Activated T-helper 17 cell treated with anti-CD3 and anti-CD28 coated beads, Interleukin-2, amount 50 U/mL, for 72 hours (primary cell): ENCODE results near the gene ZFYVE27. TPM values are rescaled to one million over a fixed set of nuclear protein-coding genes. Genes with fewer than 3 reads are reported as not detected.
A peak's percentile ranks its signal among the peaks of the same experiment; 100 is the strongest.

Experiments
- ATAC-seq: fragments of 150-1000 bp; cut with Tn5 transposase; replicated peaks from 2 replicates; pipeline ENCODE4 v1.10.0; 2021; ENCODE audit warnings: mild to moderate bottlenecking, moderate library complexity
- H3K27ac Mint-ChIP-seq: one replicate; pipeline ENCODE4 v1.8.0; 2022; ENCODE audit warnings: mixed read lengths
- H3K27me3 Mint-ChIP-seq: one replicate; pipeline ENCODE4 v1.8.0; 2022; ENCODE audit warnings: mixed read lengths
- H3K36me3 Mint-ChIP-seq: one replicate; pipeline ENCODE4 v1.8.0; 2022; ENCODE audit warnings: low read depth, mild to moderate bottlenecking, mixed read lengths
- H3K4me1 Mint-ChIP-seq: one replicate; pipeline ENCODE4 v1.8.0; 2022; ENCODE audit warnings: mixed read lengths
- H3K4me3 Mint-ChIP-seq: one replicate; pipeline ENCODE4 v1.8.0; 2022; ENCODE audit warnings: mild to moderate bottlenecking, mixed read lengths
- H3K9me3 Mint-ChIP-seq: one replicate; pipeline ENCODE4 v1.8.0; 2022; ENCODE audit warnings: mixed read lengths
- total RNA-seq, 2 donors: library from RNA; stranded (reverse); gene quantifications; one replicate each; pipeline ENCODE4 v1.2.3, GENCODE V29; 2022

Gene ZFYVE27
- total RNA-seq, 2 donors from 2014 or later: 31.1 to 36.8 TPM

DNA sequence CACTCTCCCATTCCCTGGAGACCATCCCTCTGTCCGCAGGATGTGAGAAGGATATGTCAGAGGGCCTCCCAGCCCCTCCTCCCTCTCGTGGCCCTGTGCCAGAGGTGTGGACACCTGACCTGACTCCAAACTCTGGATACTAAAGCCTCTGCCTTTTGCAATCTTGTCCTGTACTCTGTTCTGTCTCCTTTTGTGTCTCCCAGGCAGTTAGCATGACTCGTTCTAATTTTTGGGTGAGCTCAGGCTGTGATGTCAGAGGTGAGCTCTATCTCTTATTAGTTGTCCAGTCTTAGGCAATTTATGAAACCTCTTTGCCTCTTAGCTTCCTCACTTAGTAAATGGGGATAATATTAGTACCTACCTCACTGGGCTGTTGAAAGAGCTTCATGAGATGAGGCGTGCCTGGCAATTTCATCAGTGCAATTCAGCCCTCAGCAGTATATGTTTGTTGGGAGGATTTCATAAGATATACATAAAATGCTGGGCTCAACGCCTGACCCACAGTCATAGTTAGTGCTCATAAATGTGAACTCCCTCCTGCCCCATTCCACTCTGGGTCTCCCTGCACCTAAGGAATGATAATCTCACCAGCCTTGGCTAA lies 12.5 kb upstream of the ZFYVE27 start:
- no peak for ATAC-seq
- Mint-ChIP-seq H3K4me3 (no peak overlapping the region), H3K4me1 (no peaks in the 10 kb centered on the region), H3K9me3 (no peaks in the 10 kb centered on the region), H3K36me3 (no peaks in the 10 kb centered on the region), H3K27ac (no peak overlapping the region), H3K27me3 (peaks cover 5% of the 10 kb centered on the region)

DNA sequence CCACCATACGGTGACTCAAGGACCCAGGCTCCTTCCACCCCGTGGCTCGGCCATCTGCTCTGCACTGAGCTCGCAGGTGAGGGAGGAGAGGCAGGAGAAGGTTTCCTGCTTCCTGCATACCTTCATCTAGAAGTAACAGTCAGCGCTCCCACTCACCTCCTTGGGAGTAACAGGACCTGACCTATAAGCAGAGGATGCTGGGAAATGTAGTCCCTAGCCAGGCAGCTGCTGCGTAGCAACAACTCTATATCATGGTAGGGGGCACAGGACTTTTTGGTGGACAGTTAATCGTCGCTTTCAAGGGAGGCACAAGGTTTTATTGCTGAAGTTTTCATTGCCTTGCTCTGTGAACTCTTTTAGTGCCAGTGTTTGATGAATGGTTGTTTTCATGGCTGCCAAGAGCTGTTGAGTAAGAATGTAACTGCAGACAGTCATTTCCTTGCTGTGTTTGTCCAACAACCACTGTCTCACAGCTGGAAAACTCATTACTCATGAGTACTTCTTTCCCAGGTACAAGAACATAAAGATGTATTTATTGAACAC lies 10.2 kb upstream of the ZFYVE27 start:
- peak overlapping the region; percentile 19 for H3K4me3 Mint-ChIP-seq
- H3K9me3 Mint-ChIP-seq: no peaks in the 10 kb centered on the region
- peak; percentile 86 for ATAC-seq
- no peaks in the 10 kb centered on the region for H3K36me3 Mint-ChIP-seq
- no peaks in the 10 kb centered on the region for H3K4me1 Mint-ChIP-seq
- H3K27ac Mint-ChIP-seq: peak overlapping the region; percentile 51
- H3K27me3 Mint-ChIP-seq: peaks cover 5% of the 10 kb centered on the region

DNA sequence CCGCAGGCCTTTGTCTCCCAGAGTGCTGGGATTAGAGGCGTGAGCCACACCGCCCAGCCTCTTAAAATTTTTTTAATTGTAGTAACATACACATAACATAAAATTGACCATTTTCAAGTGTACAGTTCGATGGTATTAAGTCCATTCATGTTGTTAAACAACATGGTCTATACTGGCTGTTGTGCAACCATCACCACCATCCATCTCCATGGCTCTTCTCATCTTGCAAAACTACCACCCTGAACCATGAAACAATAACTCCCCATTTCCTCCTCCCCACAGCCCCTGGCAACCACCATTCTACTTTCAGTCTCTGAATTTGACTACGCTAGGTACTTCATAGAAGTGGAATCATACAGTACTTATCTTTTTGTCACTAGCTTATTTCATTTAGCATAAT lies 7.9 kb upstream of the ZFYVE27 start:
- no peaks in the 10 kb centered on the region for H3K9me3 Mint-ChIP-seq
- peaks cover 5% of the 10 kb centered on the region for H3K27me3 Mint-ChIP-seq
- H3K4me1 Mint-ChIP-seq: no peaks in the 10 kb centered on the region
- no peaks in the 10 kb centered on the region for H3K36me3 Mint-ChIP-seq
- no peak overlapping the region for H3K27ac Mint-ChIP-seq
- no peak overlapping the region for H3K4me3 Mint-ChIP-seq
- ATAC-seq: no peak

DNA sequence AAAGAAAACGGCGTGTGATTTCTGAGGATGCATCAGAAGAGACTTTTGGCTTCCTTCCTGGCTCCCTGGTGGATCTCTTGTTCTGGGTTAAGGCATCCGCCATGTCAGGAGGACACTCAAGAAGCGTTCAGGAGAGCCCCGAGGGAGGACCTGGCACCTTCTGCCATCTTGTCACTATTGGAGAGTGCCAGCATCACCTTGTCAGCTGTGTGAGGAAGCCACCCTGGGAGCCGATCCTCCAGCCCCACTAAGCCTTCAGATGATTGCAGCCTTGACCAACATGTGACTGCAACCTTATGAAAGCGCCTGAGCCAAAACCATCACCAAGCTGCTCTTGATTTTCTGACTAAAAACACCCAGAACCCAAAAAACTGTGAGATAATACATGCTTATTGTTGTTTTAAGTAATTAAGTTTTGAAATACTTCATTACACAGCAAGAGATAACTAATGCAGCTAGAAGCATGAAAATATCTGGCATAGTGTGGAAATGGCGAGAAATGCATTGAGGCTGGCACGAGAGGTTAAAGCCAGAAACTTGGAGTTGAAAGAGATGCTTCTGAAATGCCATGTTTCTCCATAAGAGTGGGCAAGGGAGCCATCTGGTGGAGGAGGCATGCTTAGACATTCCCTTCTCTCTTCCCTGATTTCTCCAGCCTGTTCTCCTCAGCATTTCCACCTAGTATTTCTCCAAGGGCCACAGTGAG lies 5.4 kb upstream of the ZFYVE27 start:
- peak; percentile 53 for ATAC-seq

DNA sequence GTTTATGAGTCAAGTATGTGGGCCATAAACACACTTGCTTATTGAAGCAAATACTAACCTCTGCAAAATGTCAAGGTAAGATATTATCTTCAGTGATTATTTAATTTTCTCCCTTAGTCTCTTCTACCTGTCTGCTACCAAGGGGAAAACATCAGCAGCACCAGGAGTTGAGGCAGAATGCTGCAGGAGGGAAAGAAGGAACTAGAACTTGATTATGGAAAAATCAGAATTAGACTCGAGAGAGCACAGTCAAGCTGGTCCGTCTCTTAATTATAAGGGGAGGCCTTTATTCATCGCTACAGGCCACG lies 4.9 kb upstream of the ZFYVE27 start:
- H3K4me1 Mint-ChIP-seq: peaks cover 4% of the 10 kb centered on the region
- H3K27ac Mint-ChIP-seq: no peak overlapping the region
- ATAC-seq: no peak
- H3K36me3 Mint-ChIP-seq: peaks cover 4% of the 10 kb centered on the region
- no peak overlapping the region for H3K4me3 Mint-ChIP-seq
- no peaks in the 10 kb centered on the region for H3K9me3 Mint-ChIP-seq
- H3K27me3 Mint-ChIP-seq: peaks cover 5% of the 10 kb centered on the region

More for the DNA sequence above, 5.4 kb upstream of the ZFYVE27 start:
- Mint-ChIP-seq H3K27me3 (peaks cover 5% of the 10 kb centered on the region), H3K9me3 (no peaks in the 10 kb centered on the region), H3K4me3 (no peak overlapping the region), H3K4me1 (peaks cover under 1% of the 10 kb centered on the region), H3K27ac (no peak overlapping the region), H3K36me3 (no peaks in the 10 kb centered on the region)

DNA sequence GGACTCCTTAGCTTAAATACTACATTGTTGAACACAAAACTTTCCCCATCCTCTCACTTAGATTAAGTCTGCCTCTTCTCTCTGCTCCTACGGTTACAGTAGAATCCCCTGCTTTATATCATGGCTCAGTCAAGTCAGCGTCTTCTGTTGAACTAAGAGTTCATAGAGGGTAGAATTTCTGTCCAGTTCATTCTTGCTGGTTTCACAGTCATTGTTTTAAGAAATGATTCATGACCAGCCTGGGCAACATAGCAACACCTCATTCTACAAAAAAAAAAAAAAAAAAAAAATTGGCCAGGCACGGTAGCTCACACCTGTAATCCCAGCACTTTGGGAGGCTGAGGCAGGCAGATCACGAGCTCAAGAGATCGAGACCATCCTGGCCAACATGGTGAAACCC lies 3.7 kb upstream of the ZFYVE27 start:
- Mint-ChIP-seq H3K27ac (no peak overlapping the region), H3K36me3 (peaks cover 15% of the 10 kb centered on the region), H3K9me3 (no peaks in the 10 kb centered on the region), H3K4me1 (peaks cover 12% of the 10 kb centered on the region), H3K4me3 (no peak overlapping the region), H3K27me3 (peaks cover 5% of the 10 kb centered on the region)
- ATAC-seq: no peak

DNA sequence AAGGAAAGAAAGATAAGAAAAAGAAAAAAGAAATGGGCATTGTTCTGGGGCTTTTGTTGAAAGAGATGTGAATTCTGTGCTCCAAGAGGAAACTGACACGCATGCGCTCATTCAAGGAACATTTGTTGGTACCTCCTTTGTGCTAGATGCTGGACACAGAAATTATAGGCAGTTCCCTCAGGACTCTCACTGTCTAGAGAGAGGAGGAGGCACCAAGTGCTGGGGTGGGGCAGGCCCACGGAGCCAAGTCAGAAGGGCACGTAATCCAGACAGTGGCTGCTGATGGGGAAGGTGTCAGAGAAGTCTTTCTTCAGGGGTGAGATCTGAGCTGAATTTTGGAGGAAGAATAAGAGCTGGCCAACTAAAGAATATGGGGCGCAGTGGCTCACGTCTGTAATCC lies 2.9 kb upstream of the ZFYVE27 start:
- H3K4me3 Mint-ChIP-seq: no peak overlapping the region
- no peak for ATAC-seq
- H3K9me3 Mint-ChIP-seq: no peaks in the 10 kb centered on the region
- H3K36me3 Mint-ChIP-seq: peaks cover 22% of the 10 kb centered on the region
- H3K27ac Mint-ChIP-seq: no peak overlapping the region
- peaks cover 3% of the 10 kb centered on the region for H3K27me3 Mint-ChIP-seq
- H3K4me1 Mint-ChIP-seq: peaks cover 14% of the 10 kb centered on the region

DNA sequence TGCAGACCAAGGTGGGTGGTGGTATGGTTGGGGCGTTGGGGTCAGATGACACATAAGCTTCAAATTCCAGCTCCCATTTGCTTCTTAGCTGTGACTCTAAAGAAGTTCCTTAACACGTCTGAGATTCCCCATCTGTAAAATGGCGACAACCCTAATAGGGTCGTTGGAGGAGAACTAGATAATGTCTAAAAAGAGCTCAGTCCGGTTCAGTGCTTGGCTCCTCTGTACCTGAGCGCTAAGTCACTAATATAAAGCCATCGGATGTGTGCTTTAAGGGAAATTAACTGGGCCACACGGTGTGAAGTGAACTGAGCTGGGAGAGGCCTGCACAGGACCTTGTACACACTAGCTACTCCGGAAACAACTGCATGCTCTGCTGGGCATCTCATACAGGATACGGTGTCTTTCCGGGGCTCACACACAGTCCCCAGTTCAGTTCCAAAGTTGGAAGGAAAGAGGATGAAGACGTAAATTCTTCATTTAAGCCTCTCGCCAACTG lies 476 bp upstream of the ZFYVE27 start:
- Mint-ChIP-seq H3K27me3 (no peaks in the 10 kb centered on the region), H3K4me3 (peak overlapping the region; percentile 90), H3K9me3 (no peaks in the 10 kb centered on the region), H3K27ac (peak overlapping the region; percentile 90), H3K4me1 (peaks cover 27% of the 10 kb centered on the region), H3K36me3 (peaks cover 47% of the 10 kb centered on the region)
- ATAC-seq: peak; percentile 26

DNA sequence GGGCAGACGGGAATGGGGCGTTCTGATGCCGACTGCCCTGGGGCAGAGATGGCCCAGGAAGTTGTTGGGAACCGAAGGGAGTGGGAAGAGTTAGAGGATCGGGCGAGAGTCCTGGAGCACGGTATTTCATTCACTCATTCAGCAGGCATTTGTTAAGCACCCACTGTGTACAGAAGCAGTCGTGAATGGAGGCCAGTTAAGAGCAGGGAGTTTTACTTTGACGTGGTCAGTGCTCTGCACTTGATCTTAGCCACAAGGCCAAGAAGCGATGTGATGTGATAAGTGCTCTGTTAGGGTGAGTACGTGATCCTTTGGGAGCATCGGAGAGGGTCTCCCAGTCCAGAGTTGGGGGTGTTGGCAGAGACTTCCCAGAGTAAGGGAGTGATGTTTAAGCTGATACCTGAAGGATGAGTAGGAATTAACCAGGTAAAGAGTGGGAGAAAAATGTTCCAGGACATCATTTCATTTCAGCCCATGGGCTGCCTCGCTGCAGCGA lies 890 bp downstream of the ZFYVE27 start:
- H3K9me3 Mint-ChIP-seq: no peaks in the 10 kb centered on the region
- H3K36me3 Mint-ChIP-seq: peaks cover 59% of the 10 kb centered on the region
- peaks cover 31% of the 10 kb centered on the region for H3K4me1 Mint-ChIP-seq
- H3K27me3 Mint-ChIP-seq: no peaks in the 10 kb centered on the region
- H3K4me3 Mint-ChIP-seq: peak overlapping the region; percentile 90
- peak; percentile 50 for ATAC-seq
- H3K27ac Mint-ChIP-seq: peak overlapping the region; percentile 90

DNA sequence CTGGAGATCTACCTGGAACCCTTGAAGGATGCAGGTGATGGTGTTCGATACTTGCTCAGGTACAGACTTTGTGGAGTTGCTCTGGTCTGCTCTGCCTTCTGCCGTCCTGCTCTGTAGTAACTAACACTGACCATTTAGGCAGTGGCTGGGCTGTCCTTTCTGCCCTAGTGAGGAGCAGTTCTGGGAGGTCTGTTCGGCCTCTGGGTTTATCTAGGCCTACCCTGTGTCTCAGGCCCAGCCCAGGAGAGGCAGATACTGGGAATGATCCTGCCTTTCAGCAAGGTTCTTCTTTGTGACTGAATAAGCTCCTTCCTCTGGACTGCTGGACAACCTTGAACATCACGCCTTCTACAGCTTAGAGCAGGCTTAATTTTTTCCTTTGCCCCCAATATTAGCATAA lies 1.7 kb downstream of the ZFYVE27 start:
- Mint-ChIP-seq H3K36me3 (peaks cover 67% of the 10 kb centered on the region), H3K4me3 (peak overlapping the region; percentile 90), H3K9me3 (no peaks in the 10 kb centered on the region), H3K4me1 (peaks cover 34% of the 10 kb centered on the region), H3K27me3 (no peaks in the 10 kb centered on the region), H3K27ac (peak overlapping the region; percentile 90)
- no peak for ATAC-seq

DNA sequence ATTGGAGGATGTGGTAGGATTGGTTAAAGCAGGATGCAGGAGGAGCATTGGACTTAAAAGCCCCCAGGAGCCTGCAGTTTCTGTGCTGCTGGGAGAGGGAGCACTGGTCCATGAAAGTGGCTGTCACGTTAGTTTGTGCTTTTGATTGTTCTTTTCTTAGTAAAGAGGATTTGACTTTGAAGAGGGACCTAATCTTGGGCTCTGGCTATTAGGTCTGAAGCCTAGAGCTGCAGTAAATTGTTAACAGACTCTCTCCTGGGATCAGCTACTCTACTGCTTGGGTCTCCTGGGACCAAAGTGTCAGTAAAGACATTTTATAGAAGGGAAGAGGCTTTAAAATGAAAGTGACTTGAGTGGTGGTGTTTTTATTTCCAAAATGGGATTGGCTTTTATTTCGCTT lies 3.7 kb downstream of the ZFYVE27 start:
- peaks cover 36% of the 10 kb centered on the region for H3K4me1 Mint-ChIP-seq
- H3K9me3 Mint-ChIP-seq: no peaks in the 10 kb centered on the region

DNA sequence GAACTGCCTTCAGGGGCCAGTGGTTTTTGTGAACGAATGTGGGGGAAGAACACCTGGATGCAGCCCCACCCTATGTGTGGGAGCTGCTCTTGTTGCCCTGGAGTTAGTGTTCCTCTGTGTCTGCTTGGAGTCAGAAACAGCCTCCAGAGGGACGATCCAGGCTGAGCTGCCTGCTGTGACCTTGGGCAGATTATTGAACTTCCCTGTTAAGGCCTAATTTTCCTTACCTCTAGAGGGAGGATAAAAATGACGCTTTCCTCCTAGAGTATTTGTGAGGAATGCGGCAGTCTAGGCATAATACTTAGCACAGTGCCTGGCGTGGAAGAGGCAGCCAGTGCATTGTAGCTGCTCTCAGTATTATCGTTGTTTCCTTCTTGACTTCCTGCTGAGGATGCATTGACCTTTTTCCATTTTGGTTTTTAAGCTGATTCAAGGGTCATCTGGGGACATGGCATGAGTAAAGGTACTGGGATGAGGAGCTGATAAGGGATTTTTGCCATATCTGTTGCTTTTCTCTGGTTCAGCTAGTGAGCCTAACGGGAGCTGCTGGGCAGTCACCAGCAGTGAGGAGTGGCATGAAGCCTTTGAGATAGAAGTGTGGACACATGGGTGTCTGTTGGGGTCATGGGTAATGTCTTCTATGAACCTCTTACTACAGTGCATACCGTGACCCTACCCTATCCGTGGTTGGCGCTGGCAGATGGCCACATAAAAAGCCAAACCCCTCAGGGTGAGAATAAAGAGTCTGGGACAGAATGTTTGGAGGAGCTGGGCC lies 6.4 kb downstream of the ZFYVE27 start:
- ATAC-seq: no peak
- peaks cover 98% of the 10 kb centered on the region for H3K36me3 Mint-ChIP-seq
- H3K4me1 Mint-ChIP-seq: peaks cover 23% of the 10 kb centered on the region
- H3K9me3 Mint-ChIP-seq: no peaks in the 10 kb centered on the region
- H3K4me3 Mint-ChIP-seq: no peak overlapping the region
- H3K27me3 Mint-ChIP-seq: no peaks in the 10 kb centered on the region
- peak overlapping the region; percentile 22 for H3K27ac Mint-ChIP-seq

More for the DNA sequence above, 3.7 kb downstream of the ZFYVE27 start:
- ATAC-seq: no peak
- peak overlapping the region; percentile 27 for H3K27ac Mint-ChIP-seq
- no peaks in the 10 kb centered on the region for H3K27me3 Mint-ChIP-seq
- H3K4me3 Mint-ChIP-seq: peak overlapping the region; percentile 26
- H3K36me3 Mint-ChIP-seq: peaks cover 87% of the 10 kb centered on the region

DNA sequence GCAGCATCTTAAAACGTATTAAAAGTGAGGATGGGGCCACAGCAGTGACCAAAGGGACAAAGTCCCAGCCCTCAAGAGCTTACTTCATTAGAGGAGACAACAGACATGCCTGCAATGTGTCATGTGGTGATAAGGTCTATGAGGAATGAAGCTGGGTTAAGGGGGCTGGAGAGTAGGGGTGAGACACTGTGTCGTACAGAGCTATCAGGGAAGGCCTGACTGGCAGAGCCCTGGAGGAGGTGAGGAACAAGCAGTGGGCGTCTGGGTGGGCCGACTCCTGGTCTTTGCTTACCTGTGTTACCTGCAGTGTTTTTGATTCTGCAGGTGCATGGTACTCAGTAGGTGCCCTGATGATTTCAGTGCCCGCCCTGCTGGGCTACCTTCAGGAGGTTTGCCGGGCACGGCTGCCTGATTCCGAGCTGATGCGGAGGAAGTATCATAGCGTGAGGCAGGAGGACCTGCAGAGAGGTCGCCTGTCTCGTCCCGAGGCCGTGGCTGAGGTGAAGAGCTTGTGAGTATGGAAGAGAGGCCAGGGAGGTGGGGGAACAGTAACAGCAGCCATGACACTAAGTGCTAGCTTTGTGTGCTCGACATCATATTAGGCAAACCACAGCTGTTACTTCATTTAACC lies 7.6 kb downstream of the ZFYVE27 start:
- no peak overlapping the region for H3K4me3 Mint-ChIP-seq
- H3K27me3 Mint-ChIP-seq: no peaks in the 10 kb centered on the region
- H3K36me3 Mint-ChIP-seq: peaks cover 99% of the 10 kb centered on the region
- peaks cover 20% of the 10 kb centered on the region for H3K4me1 Mint-ChIP-seq
- no peak for ATAC-seq
- H3K9me3 Mint-ChIP-seq: no peaks in the 10 kb centered on the region
- no peak overlapping the region for H3K27ac Mint-ChIP-seq

DNA sequence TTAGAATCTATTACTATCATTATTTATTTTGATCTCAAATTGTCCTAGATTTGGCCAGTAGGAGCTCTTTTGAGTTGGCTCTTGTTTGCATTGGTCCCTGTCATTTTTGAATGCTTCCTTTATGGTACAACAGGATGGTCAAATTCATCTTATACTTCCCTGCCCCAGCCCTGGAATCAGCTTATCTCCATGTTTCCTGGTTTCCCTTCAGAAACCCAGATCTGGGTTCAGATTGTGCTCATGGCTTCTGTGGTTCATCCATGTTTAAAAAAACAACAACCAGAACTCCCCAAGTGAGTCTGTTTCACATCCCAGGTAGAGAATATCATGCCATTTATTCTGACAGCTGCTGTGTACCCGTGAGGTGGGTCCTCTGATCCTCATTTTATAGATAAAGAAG lies 10.6 kb downstream of the ZFYVE27 start:
- no peak overlapping the region for H3K4me3 Mint-ChIP-seq
- H3K36me3 Mint-ChIP-seq: peaks cover 100% of the 10 kb centered on the region
- no peak overlapping the region for H3K27ac Mint-ChIP-seq
- H3K4me1 Mint-ChIP-seq: peaks cover 4% of the 10 kb centered on the region
- H3K27me3 Mint-ChIP-seq: no peaks in the 10 kb centered on the region
- no peak for ATAC-seq
- no peaks in the 10 kb centered on the region for H3K9me3 Mint-ChIP-seq
